HG02623 (cell line): Measurements from ENCODE around the gene LPIN2.

Experiments used
- ATAC-seq: cut with Tn5 transposase; IDR thresholded peaks from one replicate; pipeline ENCODE4 v1.9.1; 2021; ENCODE audit warnings: moderate library complexity; ENCODE audit not compliant: unreplicated experiment

The LPIN2 gene

GRCh38 chr18:2982452-2983269 is 30.3 kb downstream of the LPIN2 start:
- no peak for ATAC-seq

DNA sequence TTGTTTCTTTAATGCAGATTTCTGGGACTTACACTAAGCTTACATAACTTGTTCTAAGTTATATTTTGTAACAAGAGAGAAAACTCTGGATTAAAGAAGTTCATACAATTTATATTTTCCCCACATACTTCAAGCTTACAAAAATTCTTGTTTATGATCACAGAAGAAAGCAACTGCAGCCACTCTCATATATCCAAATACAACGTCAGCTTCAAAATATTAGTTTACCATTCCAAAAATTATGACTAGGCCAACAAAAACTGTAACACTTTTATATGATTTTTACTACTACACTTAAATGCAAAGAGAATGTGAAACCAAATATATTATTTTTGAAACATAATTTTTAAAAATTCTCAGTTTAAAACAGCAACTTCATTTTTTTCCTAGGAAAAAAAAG is 30.9 kb downstream of the LPIN2 start:
- ATAC-seq = no peak

DNA sequence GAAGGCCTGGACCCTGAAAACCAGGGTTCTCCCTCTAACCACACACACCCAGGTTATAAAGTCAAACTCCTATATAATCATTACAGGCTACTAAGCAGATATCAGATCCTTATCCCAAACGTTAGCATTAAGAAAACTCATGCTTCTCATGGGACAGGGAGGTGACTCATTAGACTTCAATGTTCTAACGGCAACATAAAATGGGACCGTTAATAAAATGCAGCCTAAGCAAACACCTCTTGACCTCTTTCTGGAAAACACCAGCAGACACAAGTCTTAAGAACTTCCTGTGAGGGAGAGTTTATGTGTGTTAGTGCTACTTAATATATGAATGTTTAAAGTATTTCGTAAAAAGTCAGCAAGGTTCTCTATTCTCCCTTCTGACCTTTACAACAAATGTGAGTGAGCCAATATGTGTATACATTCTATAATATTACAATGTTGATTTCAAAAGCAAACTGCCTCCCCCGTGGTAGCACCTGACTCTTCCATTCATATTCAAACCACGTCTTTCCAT is 31.7 kb downstream of the LPIN2 start:
- no peak for ATAC-seq

DNA sequence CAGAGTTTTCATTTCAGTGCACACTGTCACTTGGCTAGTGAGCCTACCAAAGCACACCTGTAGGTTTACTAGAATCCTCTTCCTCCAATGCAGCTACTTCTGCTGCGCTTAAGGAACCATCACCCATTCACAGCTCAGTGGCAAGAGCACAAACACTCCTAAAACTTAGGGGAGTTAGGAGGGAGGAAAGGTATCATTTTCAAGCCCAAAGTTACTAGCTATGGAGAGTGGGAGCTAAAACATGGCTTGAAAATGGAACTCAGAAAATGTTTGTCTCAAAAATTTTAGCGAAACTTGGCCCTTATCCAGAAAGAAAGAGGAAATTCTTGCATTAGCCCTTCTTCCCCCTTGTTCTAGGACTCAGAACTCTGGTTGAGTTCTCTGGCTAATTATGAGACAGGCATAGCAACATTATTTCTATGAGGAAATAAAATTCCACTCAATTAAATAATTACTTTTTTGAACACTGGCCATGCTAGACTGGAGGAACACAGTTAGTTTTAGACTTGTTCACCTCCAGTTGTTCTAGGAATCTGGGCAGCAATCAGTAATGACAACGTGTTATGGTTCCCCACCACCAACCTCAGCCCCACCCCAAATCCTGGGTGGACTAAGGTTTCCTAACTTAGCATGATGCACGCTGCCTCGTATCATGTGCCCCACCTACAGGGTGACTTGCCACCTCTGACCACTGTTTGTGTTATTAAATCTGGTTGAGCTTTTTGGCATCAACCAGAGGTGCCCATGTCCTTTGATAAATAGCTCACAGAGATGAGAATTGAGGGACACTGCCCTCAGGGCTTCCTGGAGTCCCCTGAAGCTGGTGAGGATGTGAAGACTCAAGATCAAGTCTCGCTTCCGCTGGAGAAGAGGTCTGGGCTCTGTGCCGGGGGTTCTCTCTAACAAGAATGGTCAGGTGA is 32.8 kb downstream of the LPIN2 start:
- ATAC-seq = no peak

DNA sequence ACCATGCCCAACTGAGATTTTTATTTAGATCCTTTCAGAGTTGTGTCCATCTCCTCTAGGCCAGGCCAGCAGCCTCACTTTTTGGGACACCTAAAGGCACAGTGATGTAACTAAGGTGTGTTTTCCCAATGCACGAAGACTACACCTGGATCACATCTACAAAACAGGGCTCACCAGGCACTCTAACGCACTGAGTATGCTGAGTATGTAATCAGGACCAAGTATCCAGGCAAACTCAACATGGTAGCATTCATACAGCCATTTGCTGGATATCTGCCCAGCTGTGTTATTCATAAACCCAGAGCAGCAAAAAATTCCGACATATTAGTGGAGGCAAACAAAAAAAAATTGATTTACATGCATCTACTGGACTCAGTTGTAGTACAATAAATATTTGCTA is 33.8 kb downstream of the LPIN2 start:
- ATAC-seq = no peak

- no peak for ATAC-seq
These were observed 34.3 kb downstream of the LPIN2 start for GRCh38 chr18:2978661-2979106.

DNA sequence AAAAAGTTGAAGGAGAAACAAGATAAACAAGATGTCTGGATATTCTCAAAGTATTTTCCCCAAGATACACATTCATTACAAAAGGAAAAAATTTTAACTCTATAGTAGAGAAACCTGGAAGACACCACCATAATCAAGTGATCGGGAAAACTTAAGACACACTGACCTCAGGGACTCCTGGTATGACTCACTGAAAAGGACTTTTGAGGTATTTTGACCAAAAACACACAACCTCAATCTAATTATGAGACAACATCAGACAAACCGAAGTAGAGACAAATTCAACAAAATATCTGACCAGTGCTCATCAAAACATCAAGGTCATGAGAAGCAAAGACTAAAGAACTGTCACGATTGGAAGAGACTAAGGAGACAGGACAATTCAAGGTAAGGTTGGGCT is 34.7 kb downstream of the LPIN2 start:
- ATAC-seq = no peak

DNA sequence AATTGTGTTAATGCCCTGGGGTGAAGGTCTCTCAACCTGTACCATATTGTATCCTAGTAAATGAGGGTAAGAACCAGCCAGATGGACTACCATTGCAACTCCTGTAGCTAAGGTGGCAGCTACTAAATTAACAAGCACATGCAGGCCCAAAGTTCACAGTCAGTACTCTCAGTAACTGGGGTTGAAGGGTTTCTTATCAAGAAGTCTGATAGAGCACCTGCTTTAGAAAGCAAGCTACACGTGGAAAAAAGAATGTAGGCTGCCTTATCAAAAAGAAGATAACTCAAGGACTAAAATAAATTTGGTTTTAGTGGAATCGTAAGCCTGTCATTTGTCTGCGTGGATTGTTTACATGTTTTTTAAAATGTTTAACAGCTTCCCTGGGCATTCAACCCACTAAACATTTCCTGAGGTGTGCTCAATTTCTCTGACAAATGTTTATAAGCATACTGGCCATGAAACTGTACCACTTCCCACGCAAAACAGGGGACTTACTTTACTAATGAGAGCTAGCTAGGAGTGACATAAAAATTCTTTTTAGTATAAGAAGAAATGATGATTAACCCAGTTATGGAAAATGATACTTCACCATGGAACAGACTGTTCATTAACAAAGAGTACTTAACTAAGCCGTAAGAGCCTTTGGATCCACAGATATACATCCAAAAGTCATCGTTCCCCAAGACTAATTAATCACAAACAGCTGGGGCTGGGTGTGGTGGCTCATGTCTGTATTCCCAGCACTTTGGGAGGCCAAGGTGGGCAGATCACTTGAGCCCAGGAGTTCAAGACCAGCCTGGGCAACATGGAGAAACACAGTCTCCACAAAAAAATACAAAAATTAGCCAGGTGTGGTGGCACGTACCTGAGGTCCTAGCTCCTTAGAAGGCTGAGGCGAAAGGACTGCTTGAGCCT is 36.5 kb downstream of the LPIN2 start:
- ATAC-seq = no peak

DNA sequence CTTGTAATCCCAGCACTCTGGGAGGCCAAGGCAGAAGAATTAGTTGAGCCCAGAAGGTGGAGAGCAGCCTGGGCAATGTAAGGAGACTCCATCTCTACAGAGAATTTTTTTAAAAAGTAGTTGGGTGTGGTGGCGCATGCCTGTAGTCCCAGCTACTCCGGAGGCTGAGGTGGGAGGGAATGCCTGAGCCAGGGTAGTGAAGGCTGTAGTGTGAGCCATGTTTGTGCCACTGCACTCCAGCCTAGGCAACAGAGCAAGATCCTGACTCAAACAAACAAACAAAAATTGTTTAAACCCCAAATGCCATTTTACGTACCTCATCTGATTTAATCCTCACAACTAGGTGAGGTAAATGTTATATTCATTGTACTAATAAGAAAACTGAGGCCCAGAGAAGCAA is 38.2 kb downstream of the LPIN2 start:
- ATAC-seq = no peak

DNA sequence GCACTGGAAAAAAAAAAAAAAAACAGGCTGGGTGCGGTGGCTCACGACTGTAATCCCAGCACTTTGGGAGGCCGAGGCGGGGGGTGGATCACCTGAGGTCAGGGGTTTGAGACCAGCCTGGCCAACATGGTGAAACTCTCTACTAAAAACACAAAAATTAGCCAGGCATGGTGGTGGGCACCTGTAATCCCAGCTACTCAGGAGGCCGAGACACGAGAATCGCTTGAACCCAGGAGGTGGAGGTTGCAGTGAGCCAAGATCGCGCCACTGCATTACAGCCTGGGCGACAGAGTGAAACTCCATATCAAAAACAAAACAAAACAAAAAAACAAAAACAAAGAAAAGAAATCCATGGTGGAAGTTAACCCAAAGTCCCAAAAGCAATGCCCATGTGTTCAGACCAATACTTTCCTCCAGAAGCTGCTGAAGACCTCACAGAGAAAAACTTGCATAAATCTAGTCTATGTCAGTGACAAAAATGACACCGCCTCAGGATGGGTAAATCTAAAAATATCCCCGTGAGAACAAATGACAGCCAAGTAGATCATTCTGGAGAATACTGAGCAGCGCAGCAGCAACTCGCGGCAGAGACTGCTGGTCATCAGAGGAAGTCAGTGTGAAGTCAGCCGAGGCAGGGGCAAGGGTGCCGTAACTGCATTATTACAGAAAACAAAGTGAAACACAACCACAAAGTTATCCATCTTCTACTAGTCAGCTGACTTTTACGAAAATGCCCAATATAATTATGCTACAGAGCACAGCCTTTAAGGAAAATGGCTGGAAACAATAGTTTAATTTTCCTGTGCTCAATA is 41.0 kb downstream of the LPIN2 start:
- peak; percentile 82 for ATAC-seq

DNA sequence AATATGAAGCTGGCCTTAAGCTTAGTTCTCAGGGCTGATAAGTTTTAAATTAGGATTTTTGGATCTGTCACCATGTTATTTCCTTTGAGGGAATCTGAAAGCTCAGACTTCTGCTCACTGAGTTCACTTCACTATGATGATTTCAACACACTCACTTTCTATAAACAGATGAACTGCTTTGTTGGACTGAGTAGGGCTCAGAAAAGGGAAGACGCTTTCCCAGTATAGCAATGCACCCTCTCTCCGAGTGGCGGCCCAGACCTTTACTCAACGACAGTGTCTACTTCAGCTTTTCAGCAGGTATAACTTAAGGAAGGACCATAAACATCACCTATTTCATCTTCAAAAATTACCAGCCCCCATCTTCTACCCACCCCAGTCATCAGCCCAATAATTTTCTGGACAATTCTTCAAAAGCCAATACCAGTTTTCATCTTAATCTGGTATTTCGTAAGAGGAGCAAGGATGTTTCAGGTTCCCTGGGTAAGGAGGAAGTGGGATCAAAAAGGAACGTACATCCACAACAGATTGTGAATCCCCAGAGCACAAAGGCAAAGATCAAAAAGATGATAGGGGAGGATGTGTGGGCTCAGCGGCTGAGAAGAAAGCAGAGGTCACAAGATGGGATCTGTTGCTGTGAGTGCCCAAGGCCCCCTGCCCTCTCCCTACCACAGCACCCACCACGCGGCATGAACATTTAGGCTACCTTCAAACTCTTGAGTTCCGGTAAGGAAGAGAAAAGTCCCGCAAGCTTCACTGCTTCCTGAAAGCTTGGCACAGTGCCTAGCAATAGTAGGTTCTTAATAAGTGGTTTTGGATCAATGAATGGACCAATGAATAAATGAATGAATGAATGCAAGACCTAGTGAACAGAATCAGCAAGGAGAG is 41.9 kb downstream of the LPIN2 start:
- peak; percentile 25 for ATAC-seq

DNA sequence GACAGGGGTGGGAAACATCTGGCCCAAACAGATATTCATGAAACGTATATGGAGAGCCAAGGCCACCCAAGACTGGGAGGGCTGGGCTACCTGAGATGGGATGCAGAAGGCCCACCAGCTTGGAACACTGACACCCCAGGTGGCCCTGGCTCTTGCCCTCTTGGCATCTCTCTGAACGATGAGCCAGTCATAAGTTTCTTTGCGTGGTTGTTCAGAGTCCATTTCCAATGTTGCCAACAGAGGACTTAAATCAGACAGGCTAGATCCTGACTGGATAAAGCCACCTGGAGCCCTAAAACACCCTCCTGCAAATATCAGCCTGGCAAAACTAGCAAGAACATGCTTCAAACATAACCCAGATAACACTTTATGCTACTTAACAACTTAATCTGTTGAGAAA is 42.6 kb downstream of the LPIN2 start:
- ATAC-seq = no peak

GRCh38 chr18:2969695-2970094 is 43.2 kb downstream of the LPIN2 start:
- no peak for ATAC-seq

DNA sequence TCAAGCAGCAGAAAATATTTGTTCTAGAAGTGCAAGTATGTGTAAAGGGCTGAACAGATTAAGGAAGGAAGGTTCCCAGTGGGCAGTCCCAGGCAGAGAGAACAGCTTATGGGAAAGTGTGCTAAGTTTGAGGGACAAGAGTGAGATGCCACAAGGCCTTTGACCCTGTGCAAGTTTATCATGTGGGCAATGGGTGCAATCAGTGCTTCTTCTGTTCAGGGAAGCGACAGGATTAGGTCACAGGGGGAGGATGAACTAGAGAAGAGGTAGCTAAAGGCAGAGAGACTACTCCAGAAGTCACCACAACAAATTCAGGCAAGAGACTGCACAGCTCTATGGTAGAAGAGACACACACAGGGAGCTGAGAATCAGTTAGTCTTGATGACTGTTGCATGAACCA is 44.3 kb downstream of the LPIN2 start:
- no peak for ATAC-seq

GRCh38 chr18:2967820-2968219 is 45.1 kb downstream of the LPIN2 start:
- no peak for ATAC-seq

- no peak for ATAC-seq
These were observed 45.6 kb downstream of the LPIN2 start for GRCh38 chr18:2967357-2967756.

DNA sequence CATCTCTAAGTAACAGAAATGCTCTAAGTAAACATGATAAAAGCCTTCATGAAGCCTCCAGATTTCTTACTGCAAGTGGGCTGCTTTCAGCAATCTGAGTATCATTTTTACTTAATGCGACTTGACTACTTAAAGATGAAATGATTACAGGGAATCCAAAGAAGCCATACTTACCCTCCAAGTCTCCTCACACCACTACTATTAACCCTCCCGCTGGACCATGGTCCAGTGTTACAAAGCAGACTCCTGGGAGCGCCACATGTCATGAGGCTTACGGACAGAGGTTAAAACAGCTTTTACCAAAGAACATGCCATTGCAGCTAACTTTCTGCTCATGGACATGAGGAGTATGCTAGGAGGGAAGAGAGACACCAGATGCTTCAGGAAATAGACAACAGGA is 46.4 kb downstream of the LPIN2 start:
- no peak for ATAC-seq

GRCh38 chr18:2965797-2966196 is 47.1 kb downstream of the LPIN2 start:
- ATAC-seq = no peak
